GM23338 (cell line): ENCODE results near the gene VCPKMT. TPM values are rescaled to one million over a fixed set of nuclear protein-coding genes. Genes with fewer than 3 reads are reported as not detected.

Experiments used
- ATAC-seq: fragments of 200-7000 bp; cut with Tn5 transposase; 3 replicates; pipeline ENCODE4 v1.9.1; 2020
- DNase-seq: peaks from one replicate; pipeline ENCODE4 v3.0.0-alpha.2; 2015; ENCODE audit warnings: low spot score
- H2AFZ ChIP-seq: fragments of 200-600 bp; sonication (generic); 2 replicates; pipeline ENCODE4 v1.8.0; 2016; ENCODE audit warnings: antibody characterized with exemption, mild to moderate bottlenecking, moderate library complexity
- H3F3A ChIP-seq: fragments of 200-600 bp; sonication (generic); replicated peaks from 2 replicates; pipeline ENCODE4 v1.8.0; 2017; ENCODE audit warnings: antibody characterized with exemption, mixed run types, low read depth
- H3K27ac ChIP-seq: fragments of 200-600 bp; sonication (generic); 2 replicates; pipeline ENCODE4 v1.6.1; 2016; ENCODE audit warnings: low read depth
- H3K27me3 ChIP-seq: fragments of 200-600 bp; sonication (generic); 2 replicates; pipeline ENCODE4 v1.8.0; 2016; ENCODE audit warnings: mild to moderate bottlenecking, mixed run types, moderate library complexity; ENCODE audit not compliant: insufficient read depth
- H3K36me3 ChIP-seq: fragments of 200-600 bp; sonication (generic); 2 replicates; pipeline ENCODE4 v1.8.0; 2016; ENCODE audit warnings: mild to moderate bottlenecking; ENCODE audit not compliant: insufficient read depth
- H3K4me1 ChIP-seq: fragments of 200-600 bp; sonication (generic); 2 replicates; pipeline ENCODE4 v1.8.0; 2016; ENCODE audit warnings: mild to moderate bottlenecking, moderate library complexity; ENCODE audit not compliant: insufficient read depth
- H3K4me2 ChIP-seq: fragments of 200-600 bp; sonication (generic); 2 replicates; pipeline ENCODE4 v1.7.1; 2017; ENCODE audit warnings: mixed run types
- H3K4me3 ChIP-seq: fragments of 200-600 bp; sonication (generic); 2 replicates; pipeline ENCODE4 v1.6.1; 2016; ENCODE audit warnings: mixed run types
- H3K79me2 ChIP-seq: fragments of 200-600 bp; sonication (generic); replicated peaks from 2 replicates; pipeline ENCODE4 v1.8.0; 2017; ENCODE audit warnings: mild to moderate bottlenecking; ENCODE audit not compliant: insufficient read depth
- H3K9me2 ChIP-seq: fragments of 200-600 bp; sonication (generic); 2 replicates; pipeline ENCODE4 v1.8.0; 2017; ENCODE audit not compliant: insufficient read depth
- H4K20me1 ChIP-seq: fragments of 200-600 bp; sonication (generic); replicated peaks from 2 replicates; pipeline ENCODE4 v1.8.0; 2017; ENCODE audit warnings: mild to moderate bottlenecking; ENCODE audit not compliant: insufficient read depth
- H3K27ac Mint-ChIP-seq: 2 replicates; pipeline ENCODE4 v1.8.0; 2020; ENCODE audit warnings: inconsistent platforms, mild to moderate bottlenecking, moderate library complexity, mixed read lengths
- H3K27me3 Mint-ChIP-seq: 3 replicates; pipeline ENCODE4 v1.8.0; 2022; ENCODE audit warnings: low read depth, mild to moderate bottlenecking, moderate library complexity, mixed read lengths, inconsistent platforms; ENCODE audit not compliant: insufficient read depth, poor library complexity
- H3K36me3 Mint-ChIP-seq: 3 replicates; pipeline ENCODE4 v1.8.0; 2021; ENCODE audit warnings: low read depth, mild to moderate bottlenecking, inconsistent platforms, moderate library complexity, mixed read lengths
- H3K4me1 Mint-ChIP-seq: 3 replicates; pipeline ENCODE4 v1.8.0; 2020; ENCODE audit warnings: mild to moderate bottlenecking, inconsistent platforms, mixed read lengths
- H3K4me3 Mint-ChIP-seq: 3 replicates; pipeline ENCODE4 v1.8.0; 2021; ENCODE audit warnings: moderate library complexity, mild to moderate bottlenecking, inconsistent platforms, mixed read lengths
- H3K9me3 Mint-ChIP-seq: 3 replicates; pipeline ENCODE4 v1.8.0; 2020; ENCODE audit warnings: moderate library complexity, mild to moderate bottlenecking, inconsistent platforms, mixed read lengths
- CTCF ChIP-seq, 2 experiments: fragments of 200-600 bp in 1 of 2; sonication (generic) in 1 of 2; conservative IDR thresholded peaks; 2 replicates each; pipeline versions ENCODE4 v1.5.1 to v1.6.1; 2016 to 2017; ENCODE audit warnings: antibody characterized with exemption in 2 of 2, low read depth in 2 of 2, mild to moderate bottlenecking in 2 of 2, moderate library complexity in 1 of 2
- EZH2 ChIP-seq: fragments of 200-600 bp; sonication (generic); IDR thresholded peaks from one replicate; pipeline ENCODE4 v1.8.0; 2017; ENCODE audit warnings: antibody characterized with exemption, mild to moderate bottlenecking, low read depth; ENCODE audit not compliant: unreplicated experiment
- EZH2phosphoT487 ChIP-seq: fragments of 200-600 bp; sonication (generic); IDR thresholded peaks from one replicate; pipeline ENCODE4 v1.8.1; 2018; ENCODE audit warnings: antibody characterized with exemption; ENCODE audit not compliant: unreplicated experiment
- JUNB ChIP-seq: IDR thresholded peaks from one replicate; pipeline ENCODE4 v1.6.1; 2016; ENCODE audit warnings: antibody characterized with exemption; ENCODE audit not compliant: unreplicated experiment
- REST ChIP-seq: IDR thresholded peaks from one replicate; pipeline ENCODE4 v1.6.1; 2018; ENCODE audit warnings: antibody characterized with exemption; ENCODE audit not compliant: unreplicated experiment
- STAT1 ChIP-seq: IDR thresholded peaks from one replicate; pipeline ENCODE4 v1.6.1; 2016; ENCODE audit warnings: antibody characterized with exemption; ENCODE audit not compliant: unreplicated experiment
- ZNF114 ChIP-seq: fragments of 250-450 bp; sonication (Bioruptor Pico); IDR thresholded peaks from 2 replicates; pipeline ENCODE4 v1.5.0; 2020; ENCODE audit warnings: mild to moderate bottlenecking, moderate library complexity
- ZNF331 ChIP-seq: fragments of 250-450 bp; sonication (Bioruptor Pico); IDR thresholded peaks from 2 replicates; pipeline ENCODE4 v1.5.0; 2020; ENCODE audit warnings: low read depth, mild to moderate bottlenecking, moderate library complexity
- ZNF462 ChIP-seq: fragments of 250-450 bp; sonication (Bioruptor Pico); IDR thresholded peaks from 2 replicates; pipeline ENCODE4 v1.5.0; 2020; ENCODE audit warnings: mild to moderate bottlenecking, moderate library complexity
- polyA plus RNA-seq: library from polyadenylated mRNA; unstranded; fragments of >200 nt; fragmentation: Nextera tagmentation; extraction: Ambion mirVana; gene quantifications from 2 replicates; pipeline ENCODE4 v1.2.1, GENCODE V29; 2016
- total RNA-seq: library from RNA; depleted of rRNA; stranded (reverse); fragments of >200 nt; shearing (Covaris generic); gene quantifications from 2 replicates; pipeline ENCODE4 v1.2.3, GENCODE V29; 2014
- TF ChIP-seq, protein P1 (sequence below): IDR thresholded peaks from 2 replicates; pipeline ENCODE4 v1.6.1; 2016; ENCODE audit warnings: antibody characterized with exemption

Gene VCPKMT
- total and polyA plus RNA-seq, 2 experiments from 2014 or later: 12.3 to 15.8 TPM

GRCh38 chr14:50089208-50089607, 27.2 kb downstream of the VCPKMT start:
- H3F3A ChIP-seq: no peaks in the 10 kb centered on the region
- no peaks in the 10 kb centered on the region for H4K20me1 ChIP-seq
- no peaks in the 10 kb centered on the region for H3K36me3 Mint-ChIP-seq
- H3K4me1 Mint-ChIP-seq: peaks cover 6% of the 10 kb centered on the region
- no peak for TF ChIP-seq ZNF114 (CRISPR knock-in tag)
- TF ChIP-seq EZH2: no peak
- TF ChIP-seq ZNF331: no peak
- no peak overlapping the region for H3K4me3 ChIP-seq
- no peaks in the 10 kb centered on the region for H3K9me2 ChIP-seq
- H3K27me3 ChIP-seq: no peaks in the 10 kb centered on the region
- ATAC-seq: no peak
- H3K9me3 Mint-ChIP-seq: no peaks in the 10 kb centered on the region
- no peak overlapping the region for H3K4me3 Mint-ChIP-seq
- H3K27me3 Mint-ChIP-seq: peaks cover 5% of the 10 kb centered on the region
- no peak overlapping the region for H3K27ac ChIP-seq
- H3K4me2 ChIP-seq: no peak overlapping the region
- no peaks in the 10 kb centered on the region for H3K36me3 ChIP-seq
- no peaks in the 10 kb centered on the region for H3K79me2 ChIP-seq
- H2AFZ ChIP-seq: no peak overlapping the region
- no peak overlapping the region for H3K27ac Mint-ChIP-seq
- no peak for DNase-seq
- H3K4me1 ChIP-seq: no peaks in the 10 kb centered on the region; the same call in 1 of the 2 replicates

GRCh38 chr14:50088731-50089130, 27.6 kb downstream of the VCPKMT start:
- H3K27ac ChIP-seq: no peak overlapping the region
- H3K27me3 Mint-ChIP-seq: peaks cover 5% of the 10 kb centered on the region
- H3K36me3 ChIP-seq: no peaks in the 10 kb centered on the region
- H3K4me1 ChIP-seq: no peaks in the 10 kb centered on the region; the same call in 1 of the 2 replicates
- no peaks in the 10 kb centered on the region for H3K9me3 Mint-ChIP-seq
- no peak overlapping the region for H3K4me3 Mint-ChIP-seq
- ATAC-seq: no peak
- peaks cover 6% of the 10 kb centered on the region for H3K4me1 Mint-ChIP-seq
- H3K9me2 ChIP-seq: no peaks in the 10 kb centered on the region
- no peaks in the 10 kb centered on the region for H3K79me2 ChIP-seq
- H2AFZ ChIP-seq: no peak overlapping the region
- TF ChIP-seq JUNB: no peak
- TF ChIP-seq, protein P1, sequence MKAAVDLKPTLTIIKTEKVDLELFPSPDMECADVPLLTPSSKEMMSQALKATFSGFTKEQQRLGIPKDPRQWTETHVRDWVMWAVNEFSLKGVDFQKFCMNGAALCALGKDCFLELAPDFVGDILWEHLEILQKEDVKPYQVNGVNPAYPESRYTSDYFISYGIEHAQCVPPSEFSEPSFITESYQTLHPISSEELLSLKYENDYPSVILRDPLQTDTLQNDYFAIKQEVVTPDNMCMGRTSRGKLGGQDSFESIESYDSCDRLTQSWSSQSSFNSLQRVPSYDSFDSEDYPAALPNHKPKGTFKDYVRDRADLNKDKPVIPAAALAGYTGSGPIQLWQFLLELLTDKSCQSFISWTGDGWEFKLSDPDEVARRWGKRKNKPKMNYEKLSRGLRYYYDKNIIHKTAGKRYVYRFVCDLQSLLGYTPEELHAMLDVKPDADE: no peak
- no peak for TF ChIP-seq ZNF114 (CRISPR knock-in tag)
- TF ChIP-seq STAT1: no peak
- TF ChIP-seq ZNF462 (CRISPR knock-in tag): no peak
- no peak for TF ChIP-seq EZH2phosphoT487
- no peak for TF ChIP-seq CTCF (conservative IDR thresholded peaks at IDR 0.05; ENCODE audit: low read depth in 2 of 2)
- no peak for TF ChIP-seq REST
- H4K20me1 ChIP-seq: no peaks in the 10 kb centered on the region
- H3K36me3 Mint-ChIP-seq: no peaks in the 10 kb centered on the region
- no peak overlapping the region for H3K27ac Mint-ChIP-seq
- DNase-seq: no peak
- H3K27me3 ChIP-seq: no peaks in the 10 kb centered on the region
- no peak overlapping the region for H3K4me2 ChIP-seq
- no peak overlapping the region for H3K4me3 ChIP-seq
- no peaks in the 10 kb centered on the region for H3F3A ChIP-seq
